Astrocyte of the cerebellum (primary cell): Measurements from ENCODE around the gene CUEDC1.

Experiments
- DNase-seq: peaks from one replicate; pipeline ENCODE4 v3.0.0-alpha.2; 2011; ENCODE audit warnings: low read depth
- H3K4me3 ChIP-seq: 2 replicates; pipeline ENCODE4 v1.5.1; 2011; ENCODE audit warnings: mild to moderate bottlenecking, low read depth, low read length, moderate library complexity
- in situ Hi-C: cut with HindIII; loops from 2 replicates; pipeline ENCODE4 v1.10.0; 2017; ENCODE audit warnings: low sequenced_read_pairs
- TF ChIP-seq, protein P1 (sequence below): IDR thresholded peaks from 2 replicates; pipeline ENCODE4 v1.5.1; 2012; ENCODE audit warnings: low read length, low read depth, moderate library complexity, mild to moderate bottlenecking; ENCODE audit errors: missing control alignments

Gene CUEDC1

DNA sequence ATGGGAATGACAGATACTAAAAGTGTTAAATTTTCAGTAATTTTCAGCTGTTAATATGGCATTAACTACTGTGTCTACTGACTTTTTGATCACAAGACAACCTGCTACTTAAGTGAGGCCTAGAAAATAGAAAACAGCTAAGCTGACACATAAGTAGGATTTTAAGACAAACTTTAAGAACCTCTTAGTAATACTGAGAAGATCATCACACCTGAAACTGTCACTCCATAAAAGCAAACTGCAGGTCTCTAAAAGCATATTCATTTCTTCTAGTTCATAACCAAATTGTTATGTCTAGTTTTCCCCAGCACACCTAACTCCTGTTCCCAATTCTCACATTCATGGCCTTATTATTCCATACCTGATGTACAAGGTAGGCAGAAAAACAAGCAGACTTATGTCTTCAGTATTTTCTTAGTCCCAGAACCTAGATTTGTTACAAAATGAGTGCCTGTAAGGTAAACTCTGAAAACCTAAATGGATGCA is 43.8 kb upstream of the CUEDC1 start:
- TF ChIP-seq, protein P1, sequence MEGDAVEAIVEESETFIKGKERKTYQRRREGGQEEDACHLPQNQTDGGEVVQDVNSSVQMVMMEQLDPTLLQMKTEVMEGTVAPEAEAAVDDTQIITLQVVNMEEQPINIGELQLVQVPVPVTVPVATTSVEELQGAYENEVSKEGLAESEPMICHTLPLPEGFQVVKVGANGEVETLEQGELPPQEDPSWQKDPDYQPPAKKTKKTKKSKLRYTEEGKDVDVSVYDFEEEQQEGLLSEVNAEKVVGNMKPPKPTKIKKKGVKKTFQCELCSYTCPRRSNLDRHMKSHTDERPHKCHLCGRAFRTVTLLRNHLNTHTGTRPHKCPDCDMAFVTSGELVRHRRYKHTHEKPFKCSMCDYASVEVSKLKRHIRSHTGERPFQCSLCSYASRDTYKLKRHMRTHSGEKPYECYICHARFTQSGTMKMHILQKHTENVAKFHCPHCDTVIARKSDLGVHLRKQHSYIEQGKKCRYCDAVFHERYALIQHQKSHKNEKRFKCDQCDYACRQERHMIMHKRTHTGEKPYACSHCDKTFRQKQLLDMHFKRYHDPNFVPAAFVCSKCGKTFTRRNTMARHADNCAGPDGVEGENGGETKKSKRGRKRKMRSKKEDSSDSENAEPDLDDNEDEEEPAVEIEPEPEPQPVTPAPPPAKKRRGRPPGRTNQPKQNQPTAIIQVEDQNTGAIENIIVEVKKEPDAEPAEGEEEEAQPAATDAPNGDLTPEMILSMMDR, result no peak
- no peak for DNase-seq
- H3K4me3 ChIP-seq, result no peak overlapping the region
- in situ Hi-C loops, result no loop called here

DNA sequence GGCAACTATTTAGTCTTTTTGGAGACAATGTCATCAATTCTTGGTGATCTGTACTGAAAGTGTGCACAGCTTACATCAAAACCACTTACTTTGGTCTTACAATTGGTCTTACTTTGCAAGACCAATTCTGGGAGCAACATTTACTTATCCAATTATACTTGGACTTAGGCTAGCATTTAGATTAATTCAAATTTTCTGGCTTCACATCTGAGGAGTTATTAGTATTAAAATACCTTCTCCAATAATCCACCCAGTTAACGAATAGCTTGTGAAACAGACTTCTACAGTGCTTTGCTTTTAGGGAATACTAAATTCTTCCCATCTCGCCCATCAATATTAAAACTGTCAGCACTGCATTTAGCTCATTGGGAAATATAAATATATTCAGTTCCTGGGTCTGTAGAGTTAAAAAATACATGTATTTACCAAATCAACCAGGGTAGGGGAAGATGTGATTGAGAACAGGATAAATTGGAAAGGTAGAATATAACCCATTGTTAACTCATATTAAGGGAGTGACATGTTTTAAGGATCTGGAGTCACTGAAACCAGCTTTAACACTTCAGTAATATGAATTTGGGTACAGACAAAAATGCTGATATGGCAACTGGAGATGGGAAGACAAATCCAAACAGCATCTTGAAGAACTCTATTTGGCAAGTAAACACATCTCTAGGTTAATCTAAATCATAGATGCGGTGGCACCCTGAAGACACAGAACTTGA is 42.0 kb upstream of the CUEDC1 start:
- in situ Hi-C loops, result no loop called here
- no peak for DNase-seq
- H3K4me3 ChIP-seq, result no peak overlapping the region
- TF ChIP-seq, protein P1, result no peak

DNA sequence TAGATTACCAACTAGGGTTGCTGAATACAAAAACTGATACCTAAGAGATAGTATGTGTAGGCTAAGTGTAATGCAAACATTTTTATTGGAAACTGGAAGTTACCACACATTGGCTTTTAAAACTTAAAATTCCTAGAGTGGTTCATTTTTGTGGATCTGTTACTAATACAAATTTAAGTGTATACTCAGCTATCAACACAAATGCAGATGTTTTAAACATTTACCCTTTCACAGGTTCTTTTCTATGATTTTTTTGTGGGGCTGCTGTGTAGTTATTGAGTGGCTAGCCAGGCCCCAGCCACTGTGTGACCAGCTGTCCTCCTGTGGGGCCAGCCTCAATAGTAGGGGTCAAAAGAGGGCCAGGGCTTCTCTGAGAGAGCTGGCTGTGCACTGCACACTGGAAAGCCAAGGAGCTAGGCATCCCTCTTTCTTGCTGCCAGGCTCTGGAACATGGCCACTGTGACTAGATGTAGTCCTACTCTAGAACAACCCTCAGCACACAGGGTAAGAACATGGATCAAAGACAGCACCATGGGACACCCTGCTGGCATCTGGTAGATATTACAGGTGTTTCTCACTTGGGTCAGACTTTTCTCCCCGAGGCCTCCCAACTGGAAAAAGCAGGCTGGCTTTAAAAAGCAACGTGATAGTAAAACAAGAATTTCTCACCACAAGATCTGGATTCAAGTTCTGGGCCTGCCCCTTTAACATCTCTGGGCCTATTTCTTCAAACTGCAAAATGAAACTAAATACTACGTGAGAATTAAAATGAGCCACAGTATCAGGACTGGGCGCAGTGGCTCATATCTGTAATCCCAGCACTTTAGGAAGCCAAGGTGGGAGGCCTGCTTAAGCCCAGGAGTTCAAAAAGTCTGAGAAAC is 40.1 kb upstream of the CUEDC1 start:
- peak; percentile 70 for DNase-seq
- in situ Hi-C loops, result no loop called here
- TF ChIP-seq, protein P1, result peak; percentile 64
- no peak overlapping the region for H3K4me3 ChIP-seq

DNA sequence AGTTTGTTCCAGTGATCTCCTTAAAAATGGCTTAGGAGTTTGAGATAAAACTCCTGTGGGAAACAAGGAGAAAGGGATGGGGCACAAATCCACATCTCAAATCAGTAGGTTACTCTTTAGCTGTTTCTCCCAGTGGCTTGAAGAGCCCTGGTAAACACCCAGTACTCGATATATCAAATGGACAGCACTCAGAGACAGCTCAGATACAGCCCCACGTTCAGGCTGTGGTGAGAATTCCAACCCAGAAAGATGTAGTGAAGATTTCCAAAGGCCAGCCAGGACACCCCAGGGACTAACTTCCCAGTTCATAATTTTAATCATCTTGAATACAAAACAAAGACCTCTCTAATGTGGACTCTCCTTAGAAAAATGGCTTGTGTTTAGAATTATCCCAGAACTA is 39.2 kb upstream of the CUEDC1 start:
- in situ Hi-C loops, result loop anchor here (5.0 kb wide), 1 partner anchor 137 kb away; no protein-coding TSS in a partner anchor
- TF ChIP-seq, protein P1, result no peak
- H3K4me3 ChIP-seq, result no peak overlapping the region
- no peak for DNase-seq

DNA sequence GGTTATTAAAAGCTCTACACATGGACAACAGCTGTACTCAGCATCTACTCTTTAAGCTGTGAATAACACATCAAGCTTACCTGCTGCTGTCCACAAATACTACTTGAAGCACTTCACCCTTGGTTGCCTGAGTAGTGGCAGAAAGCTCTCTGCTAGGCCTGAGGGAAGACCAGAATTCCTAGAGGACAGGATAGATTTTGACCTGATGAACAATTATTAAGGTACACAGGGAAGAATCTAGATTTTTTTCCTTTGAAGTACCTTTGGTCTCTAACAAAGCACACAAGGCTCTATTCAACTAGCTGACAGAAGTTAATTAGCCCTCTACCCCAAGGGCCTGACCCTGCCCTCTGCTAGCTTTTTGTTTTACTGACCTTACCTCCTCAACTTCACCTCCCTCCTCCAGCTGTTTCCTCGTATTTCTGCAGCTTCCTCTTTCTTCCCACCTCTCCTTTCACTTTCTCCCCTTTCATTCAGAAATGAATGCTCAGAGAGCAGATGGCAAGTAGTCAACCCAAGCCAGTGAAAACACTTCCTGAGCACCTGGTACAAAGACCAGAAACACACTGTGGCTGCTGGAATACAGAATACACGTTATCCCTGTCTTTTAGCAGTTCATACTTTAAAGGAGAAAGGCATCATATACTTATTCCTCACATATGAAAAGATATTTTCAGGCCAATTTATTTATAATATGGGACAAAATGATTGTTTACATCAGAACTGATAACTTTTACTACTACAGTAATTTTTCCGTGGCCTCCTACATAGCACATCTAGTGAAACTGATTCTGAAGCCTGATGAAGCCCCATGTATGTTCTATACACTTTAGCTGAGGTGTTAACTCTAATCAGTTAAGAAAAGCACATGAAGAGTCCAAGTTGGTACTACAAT is 38.5 kb upstream of the CUEDC1 start:
- in situ Hi-C loops, result loop anchor here (5.0 kb wide), 1 partner anchor 136 kb away; no protein-coding TSS in a partner anchor
- DNase-seq, result no peak
- H3K4me3 ChIP-seq, result no peak overlapping the region
- TF ChIP-seq, protein P1, result no peak

DNA sequence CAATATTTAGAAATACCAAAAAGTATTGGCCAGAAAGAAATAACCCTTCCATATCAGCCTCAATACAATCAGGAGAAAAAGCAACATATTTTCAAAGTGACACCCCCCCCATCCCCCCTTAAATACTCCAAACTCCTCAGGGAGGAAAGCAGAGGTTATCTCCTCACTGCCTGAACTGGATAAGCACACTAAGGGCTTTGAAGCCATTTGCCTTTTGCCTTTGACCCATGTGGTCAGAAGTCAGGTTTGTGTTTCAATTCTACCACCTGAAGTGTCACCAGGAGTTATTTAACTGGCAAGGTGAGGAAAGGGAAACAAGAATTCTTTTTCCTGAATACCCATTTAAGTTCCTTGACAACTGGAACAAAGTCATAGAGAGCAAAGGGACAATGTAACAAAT is 36.3 kb upstream of the CUEDC1 start:
- no peak for DNase-seq
- H3K4me3 ChIP-seq, result no peak overlapping the region
- TF ChIP-seq, protein P1, result no peak
- in situ Hi-C loops, result loop anchor here (5.0 kb wide), 1 partner anchor 134 kb away; no protein-coding TSS in a partner anchor
